NCI-H1694 (cell line): ENCODE results near the gene TMEM38B.
"Not testable (repeated sequence)": the region's sequence is repeated elsewhere in the genome, so short reads cannot be mapped to it uniquely, and the experiment has no call there.

ENCODE experiments used
- DNase-seq: peaks from one replicate; lab custom pipeline; 2025; lab: John Stamatoyannopoulos, UW

The TMEM38B gene

GRCh38 chr9:105681724-105682123, 12.6 kb upstream of the TMEM38B start:
- no peak for DNase-seq

GRCh38 chr9:105683688-105684275, 10.6 kb upstream of the TMEM38B start:
- no peak for DNase-seq

GRCh38 chr9:105686936-105687335, 7.4 kb upstream of the TMEM38B start:
- DNase-seq = no peak

GRCh38 chr9:105690742-105691141, 3.6 kb upstream of the TMEM38B start:
- no peak for DNase-seq

- no peak for DNase-seq
These were observed 729 bp upstream of the TMEM38B start for GRCh38 chr9:105693435-105694189.

GRCh38 chr9:105694848-105695581, 674 bp downstream of the TMEM38B start:
- DNase-seq = no peak

GRCh38 chr9:105696219-105696793, 2.0 kb downstream of the TMEM38B start:
- DNase-seq = no peak

GRCh38 chr9:105697871-105698270, 3.5 kb downstream of the TMEM38B start:
- no peak for DNase-seq

- DNase-seq = no peak
These were observed 4.1 kb downstream of the TMEM38B start for GRCh38 chr9:105698348-105698870.

- DNase-seq = no peak
These were observed 6.3 kb downstream of the TMEM38B start for GRCh38 chr9:105700668-105701067.

- DNase-seq = no peak
These were observed 6.8 kb downstream of the TMEM38B start for GRCh38 chr9:105701145-105701544.

- no peak for DNase-seq
These were observed 7.9 kb downstream of the TMEM38B start for GRCh38 chr9:105702207-105702606.

- not testable (repeated sequence) for DNase-seq
These were observed 9.3 kb downstream of the TMEM38B start for GRCh38 chr9:105703638-105704037.

- no peak for DNase-seq
These were observed 11.8 kb downstream of the TMEM38B start for GRCh38 chr9:105706156-105706555.

- no peak for DNase-seq
These were observed 14.1 kb downstream of the TMEM38B start for GRCh38 chr9:105708405-105708804.

- no peak for DNase-seq
These were observed 16.3 kb downstream of the TMEM38B start for GRCh38 chr9:105710638-105711037.

GRCh38 chr9:105711867-105712266, 17.5 kb downstream of the TMEM38B start:
- no peak for DNase-seq

GRCh38 chr9:105712297-105712696, 18.0 kb downstream of the TMEM38B start:
- no peak for DNase-seq

GRCh38 chr9:105712773-105713172, 18.4 kb downstream of the TMEM38B start:
- DNase-seq = no peak

GRCh38 chr9:105713260-105714019, 19.1 kb downstream of the TMEM38B start:
- DNase-seq = no peak

GRCh38 chr9:105714020-105714331, 19.6 kb downstream of the TMEM38B start:
- no peak for DNase-seq

- no peak for DNase-seq
These were observed 21.8 kb downstream of the TMEM38B start for GRCh38 chr9:105716146-105716545.
